ENCODE measurements around the gene GCLC.
"Not testable (repeated sequence)": the region's sequence is repeated elsewhere in the genome, so short reads cannot be mapped to it uniquely, and the experiment has no call there.

GCLC gene

DNA sequence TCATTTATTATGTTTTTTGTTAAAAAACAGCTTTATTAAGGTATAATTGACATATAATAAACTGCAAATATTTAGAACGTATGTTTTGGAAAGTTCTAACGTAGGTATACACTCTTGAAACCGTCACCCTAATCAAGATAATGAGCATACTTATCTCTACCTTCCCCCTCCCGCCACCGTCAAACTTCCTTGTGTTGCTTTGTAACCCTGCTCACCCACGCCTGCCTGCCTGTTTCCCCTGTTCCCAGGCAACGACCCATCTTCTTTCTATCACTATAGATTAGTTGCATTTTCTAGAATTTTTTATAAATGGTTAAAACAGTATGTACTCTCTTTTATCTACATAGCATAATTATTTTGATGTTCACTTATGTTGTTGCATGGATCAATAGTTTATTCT lies 33.5 kb upstream of the GCLC start:
- TF ChIP-seq, protein P1, sequence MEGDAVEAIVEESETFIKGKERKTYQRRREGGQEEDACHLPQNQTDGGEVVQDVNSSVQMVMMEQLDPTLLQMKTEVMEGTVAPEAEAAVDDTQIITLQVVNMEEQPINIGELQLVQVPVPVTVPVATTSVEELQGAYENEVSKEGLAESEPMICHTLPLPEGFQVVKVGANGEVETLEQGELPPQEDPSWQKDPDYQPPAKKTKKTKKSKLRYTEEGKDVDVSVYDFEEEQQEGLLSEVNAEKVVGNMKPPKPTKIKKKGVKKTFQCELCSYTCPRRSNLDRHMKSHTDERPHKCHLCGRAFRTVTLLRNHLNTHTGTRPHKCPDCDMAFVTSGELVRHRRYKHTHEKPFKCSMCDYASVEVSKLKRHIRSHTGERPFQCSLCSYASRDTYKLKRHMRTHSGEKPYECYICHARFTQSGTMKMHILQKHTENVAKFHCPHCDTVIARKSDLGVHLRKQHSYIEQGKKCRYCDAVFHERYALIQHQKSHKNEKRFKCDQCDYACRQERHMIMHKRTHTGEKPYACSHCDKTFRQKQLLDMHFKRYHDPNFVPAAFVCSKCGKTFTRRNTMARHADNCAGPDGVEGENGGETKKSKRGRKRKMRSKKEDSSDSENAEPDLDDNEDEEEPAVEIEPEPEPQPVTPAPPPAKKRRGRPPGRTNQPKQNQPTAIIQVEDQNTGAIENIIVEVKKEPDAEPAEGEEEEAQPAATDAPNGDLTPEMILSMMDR (conservative IDR thresholded peaks at IDR 0.05; ENCODE audit: low read length): no peak
- DNase-seq (ENCODE audit: low read depth): no peak
- H3K4me3 ChIP-seq (ENCODE audit: low read length): no peak overlapping the region

- H3K4me3 ChIP-seq (ENCODE audit: low read length): no peak overlapping the region
- DNase-seq (ENCODE audit: low read depth): no peak
- TF ChIP-seq, protein P1 (conservative IDR thresholded peaks at IDR 0.05; ENCODE audit: low read length): no peak
These were observed 28.4 kb upstream of the GCLC start for GRCh38 chr6:53573299-53573698.

DNA sequence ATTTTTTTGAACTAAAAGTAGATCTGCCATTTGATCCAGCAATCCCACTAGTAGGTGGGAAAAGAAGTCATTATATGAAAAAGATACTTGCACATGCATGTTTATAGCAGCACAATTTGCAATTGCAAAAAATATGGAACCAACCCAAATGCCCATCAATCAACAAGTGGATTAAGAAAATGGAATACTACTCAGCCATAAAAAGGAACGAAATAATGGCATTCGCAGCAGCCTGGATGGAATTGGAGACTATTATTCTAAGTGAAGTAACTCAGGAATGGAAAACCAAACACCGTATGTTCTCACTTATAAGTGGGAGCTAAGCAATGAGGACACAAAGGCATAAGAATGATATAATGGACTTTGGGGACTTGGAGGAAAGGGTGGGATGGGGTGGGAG lies 27.5 kb upstream of the GCLC start:
- H3K4me3 ChIP-seq (ENCODE audit: low read length); DNase-seq (ENCODE audit: low read depth): not testable (repeated sequence)

- TF ChIP-seq, protein P1 (conservative IDR thresholded peaks at IDR 0.05; ENCODE audit: low read length): no peak
- H3K4me3 ChIP-seq (ENCODE audit: low read length): no peak overlapping the region
- DNase-seq (ENCODE audit: low read depth): peak; percentile 22
These were observed 24.1 kb upstream of the GCLC start for GRCh38 chr6:53568776-53569616.

DNA sequence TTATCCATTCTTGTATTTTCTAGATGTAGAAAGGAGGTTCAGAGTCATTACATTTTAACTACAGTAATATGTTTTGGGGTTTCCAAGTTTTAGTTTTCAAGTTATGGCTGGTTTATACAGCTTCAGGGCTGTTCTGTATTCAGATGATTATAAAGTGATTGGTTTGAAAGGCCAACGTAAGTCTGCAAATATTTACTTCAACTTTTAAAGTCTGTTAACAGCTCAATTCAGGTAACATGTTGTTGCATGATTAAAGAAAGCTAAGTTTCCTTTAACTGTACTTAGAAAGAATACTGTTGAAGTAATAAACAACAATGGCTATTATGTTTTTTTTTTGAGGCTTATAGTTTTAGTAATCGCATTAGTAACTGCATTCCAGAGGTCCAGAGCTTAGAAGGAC lies 22.8 kb upstream of the GCLC start:
- DNase-seq (ENCODE audit: low read depth): no peak
- TF ChIP-seq, protein P1 (conservative IDR thresholded peaks at IDR 0.05; ENCODE audit: low read length): no peak
- H3K4me3 ChIP-seq (ENCODE audit: low read length): no peak overlapping the region

GRCh38 chr6:53566755-53567154 lies 21.9 kb upstream of the GCLC start:
- TF ChIP-seq, protein P1 (conservative IDR thresholded peaks at IDR 0.05; ENCODE audit: low read length): no peak
- DNase-seq (ENCODE audit: low read depth): no peak
- no peak overlapping the region for H3K4me3 ChIP-seq (ENCODE audit: low read length)

- TF ChIP-seq, protein P1 (conservative IDR thresholded peaks at IDR 0.05; ENCODE audit: low read length): no peak
- DNase-seq (ENCODE audit: low read depth): peak; percentile 42
- no peak overlapping the region for H3K4me3 ChIP-seq (ENCODE audit: low read length)
These were observed 21.0 kb upstream of the GCLC start for GRCh38 chr6:53565886-53566285.
